ENCODE results near the gene NOTCH4.

NOTCH4 gene

GRCh38 chr6:32210191-32210601 lies 13.7 kb downstream of the NOTCH4 start:
- Histone ChIP-seq H3K4me1 (ENCODE audit: control insufficient read depth in 1 of 2, insufficient read depth in 1 of 2, low read depth in 1 of 2, low read length in 1 of 2) (no peaks in the 10 kb centered on the region), H3K9me3 (no peaks in the 10 kb centered on the region), H3K36me3 (no peaks in the 10 kb centered on the region), H3K27ac (no peak overlapping the region), H3K27me3 (peaks cover 7% of the 10 kb centered on the region), H3K4me3 (ENCODE audit: low read depth in 1 of 2, low read length in 1 of 2) (no peak overlapping the region)
- TF ChIP-seq CTCF (IDR thresholded peaks at IDR 0.05) = no peak

DNA sequence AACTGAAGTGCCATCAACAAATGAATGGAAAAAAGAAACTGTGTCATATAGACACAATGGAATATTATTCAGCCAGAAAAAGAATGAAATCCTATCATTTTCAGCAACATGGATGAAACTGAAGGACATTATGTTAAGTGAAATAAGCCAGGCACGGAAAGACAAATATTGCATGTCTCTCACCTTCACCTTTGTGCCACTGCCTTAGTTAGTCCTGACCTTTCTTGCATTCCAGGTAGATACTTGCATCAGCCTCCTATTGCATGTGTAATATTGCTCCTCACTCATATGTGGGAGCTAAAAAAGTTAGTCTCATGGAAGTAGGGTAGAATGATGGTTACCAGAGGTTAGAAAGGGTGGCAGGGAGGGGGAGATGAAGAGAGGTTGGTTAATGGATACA lies 14.9 kb downstream of the NOTCH4 start:
- H3K4me3 ChIP-seq (ENCODE audit: low read depth in 1 of 2, low read length in 1 of 2) = no peak overlapping the region
- no peaks in the 10 kb centered on the region for H3K9me3 ChIP-seq
- H3K27me3 ChIP-seq = peaks cover 19% of the 10 kb centered on the region
- no peak overlapping the region for H3K27ac ChIP-seq
- no peak for TF ChIP-seq CTCF (IDR thresholded peaks at IDR 0.05)
- H3K4me1 ChIP-seq (ENCODE audit: control insufficient read depth in 1 of 2, insufficient read depth in 1 of 2, low read depth in 1 of 2, low read length in 1 of 2) = no peaks in the 10 kb centered on the region
- H3K36me3 ChIP-seq = no peaks in the 10 kb centered on the region

- Histone ChIP-seq H3K27me3 (peaks cover 34% of the 10 kb centered on the region), H3K9me3 (no peaks in the 10 kb centered on the region), H3K27ac (no peak overlapping the region), H3K4me3 (ENCODE audit: low read depth in 1 of 2, low read length in 1 of 2) (no peak overlapping the region), H3K36me3 (no peaks in the 10 kb centered on the region), H3K4me1 (ENCODE audit: control insufficient read depth in 1 of 2, insufficient read depth in 1 of 2, low read depth in 1 of 2, low read length in 1 of 2) (peaks cover 0 to 2% of the 10 kb centered on the region in 2 experiments)
- TF ChIP-seq CTCF (IDR thresholded peaks at IDR 0.05) = no peak
These were observed 19.6 kb downstream of the NOTCH4 start for GRCh38 chr6:32204268-32204715.

DNA sequence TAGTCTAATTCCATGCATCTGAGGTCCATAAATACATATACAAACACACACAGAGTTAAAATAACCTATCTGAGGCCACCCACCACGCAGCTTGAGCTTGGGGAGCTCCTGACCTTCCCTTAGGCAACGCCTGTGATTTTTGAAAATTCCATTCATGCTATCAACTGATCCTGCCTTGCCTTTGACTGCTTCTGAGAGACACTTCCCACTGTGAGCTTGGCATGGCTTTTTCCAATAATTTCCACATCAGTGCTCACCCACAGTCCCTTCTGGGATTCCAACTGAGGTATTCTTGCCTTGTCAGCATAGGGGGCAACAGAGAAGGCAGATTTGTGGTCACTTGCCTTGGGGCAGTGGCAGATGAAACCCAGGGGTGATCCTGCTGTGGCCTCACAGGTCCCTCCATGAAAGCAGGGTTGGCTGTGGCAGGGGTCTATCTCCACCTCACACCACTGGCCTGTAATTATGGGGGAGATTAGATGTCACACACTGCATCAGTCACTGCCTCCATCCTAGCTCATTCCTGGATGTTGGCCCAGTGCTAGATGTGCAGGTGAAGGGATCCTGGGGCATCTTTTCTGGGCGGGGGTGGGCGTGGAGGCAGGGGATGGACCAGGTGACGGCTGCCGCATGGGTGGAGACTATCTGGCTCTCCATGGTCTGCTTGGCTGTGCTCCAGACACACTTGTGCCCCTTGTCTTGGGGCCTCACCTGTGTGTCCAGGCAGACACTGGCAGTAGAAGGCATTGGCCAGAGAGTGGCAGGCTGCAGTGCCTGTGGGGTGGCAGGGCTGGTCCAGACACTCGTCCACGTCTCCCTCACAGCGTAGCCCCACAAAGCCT lies 20.2 kb downstream of the NOTCH4 start:
- Histone ChIP-seq H3K4me1 (ENCODE audit: control insufficient read depth in 1 of 2, insufficient read depth in 1 of 2, low read depth in 1 of 2, low read length in 1 of 2) (peaks cover 0 to 2% of the 10 kb centered on the region in 2 experiments), H3K9me3 (no peaks in the 10 kb centered on the region), H3K4me3 (ENCODE audit: low read depth in 1 of 2, low read length in 1 of 2) (no peak overlapping the region), H3K36me3 (no peaks in the 10 kb centered on the region), H3K27ac (no peak overlapping the region), H3K27me3 (peaks cover 34% of the 10 kb centered on the region)
- no peak for TF ChIP-seq CTCF (IDR thresholded peaks at IDR 0.05)

GRCh38 chr6:32202186-32202585 lies 21.7 kb downstream of the NOTCH4 start:
- H3K27ac ChIP-seq = no peak overlapping the region
- H3K9me3 ChIP-seq = no peaks in the 10 kb centered on the region
- TF ChIP-seq CTCF (IDR thresholded peaks at IDR 0.05) = no peak
- H3K27me3 ChIP-seq = peaks cover 34% of the 10 kb centered on the region
- no peak overlapping the region for H3K4me3 ChIP-seq (ENCODE audit: low read depth in 1 of 2, low read length in 1 of 2)
- peaks cover 4 to 6% of the 10 kb centered on the region in 2 experiments for H3K4me1 ChIP-seq (ENCODE audit: control insufficient read depth in 1 of 2, insufficient read depth in 1 of 2, low read depth in 1 of 2, low read length in 1 of 2)
- no peaks in the 10 kb centered on the region for H3K36me3 ChIP-seq
